GM21717 (cell line): ENCODE data around the gene MEF2C.
A peak's percentile ranks its signal among the peaks of the same experiment; 100 is the strongest.

Source experiments
- ATAC-seq: cut with Tn5 transposase; IDR thresholded peaks from one replicate; pipeline ENCODE4 v1.9.1; 2021; ENCODE audit warnings: mild to moderate bottlenecking, moderate library complexity; ENCODE audit not compliant: unreplicated experiment

MEF2C gene

GRCh38 chr5:88833371-88834130 lies 49.4 kb downstream of the MEF2C start:
- peak; percentile 53 for ATAC-seq

- ATAC-seq = no peak
Observed at GRCh38 chr5:88831816-88832215, 51.2 kb downstream of the MEF2C start.

- ATAC-seq = no peak
Observed at GRCh38 chr5:88830567-88830966, 52.4 kb downstream of the MEF2C start.

- no peak for ATAC-seq
Observed at GRCh38 chr5:88829775-88830174, 53.2 kb downstream of the MEF2C start.

GRCh38 chr5:88829054-88829453 lies 53.9 kb downstream of the MEF2C start:
- no peak for ATAC-seq

GRCh38 chr5:88827997-88828396 lies 55.0 kb downstream of the MEF2C start:
- ATAC-seq = no peak

- ATAC-seq = peak; percentile 71
Observed at GRCh38 chr5:88826646-88827585, 56.1 kb downstream of the MEF2C start.

- no peak for ATAC-seq
Observed at GRCh38 chr5:88825584-88826315, 57.2 kb downstream of the MEF2C start.

- ATAC-seq = no peak
Observed at GRCh38 chr5:88824892-88825583, 57.9 kb downstream of the MEF2C start.

- ATAC-seq = no peak
Observed at GRCh38 chr5:88824141-88824540, 58.8 kb downstream of the MEF2C start.

- no peak for ATAC-seq
Observed at GRCh38 chr5:88823201-88823600, 59.8 kb downstream of the MEF2C start.

GRCh38 chr5:88821161-88821560 lies 61.8 kb downstream of the MEF2C start:
- no peak for ATAC-seq

GRCh38 chr5:88820581-88820980 lies 62.4 kb downstream of the MEF2C start:
- no peak for ATAC-seq

- ATAC-seq = peak; percentile 42
Observed at GRCh38 chr5:88819301-88819999, 63.5 kb downstream of the MEF2C start.

- ATAC-seq = no peak
Observed at GRCh38 chr5:88818296-88818695, 64.7 kb downstream of the MEF2C start.

GRCh38 chr5:88816195-88816594 lies 66.8 kb downstream of the MEF2C start:
- no peak for ATAC-seq

- ATAC-seq = no peak
Observed at GRCh38 chr5:88815050-88815789, 67.8 kb downstream of the MEF2C start.

GRCh38 chr5:88813805-88814575 lies 69.0 kb downstream of the MEF2C start:
- ATAC-seq = no peak

GRCh38 chr5:88813244-88813643 lies 69.7 kb downstream of the MEF2C start:
- ATAC-seq = no peak
